ENCODE data around the gene OR5H6.

DNA sequence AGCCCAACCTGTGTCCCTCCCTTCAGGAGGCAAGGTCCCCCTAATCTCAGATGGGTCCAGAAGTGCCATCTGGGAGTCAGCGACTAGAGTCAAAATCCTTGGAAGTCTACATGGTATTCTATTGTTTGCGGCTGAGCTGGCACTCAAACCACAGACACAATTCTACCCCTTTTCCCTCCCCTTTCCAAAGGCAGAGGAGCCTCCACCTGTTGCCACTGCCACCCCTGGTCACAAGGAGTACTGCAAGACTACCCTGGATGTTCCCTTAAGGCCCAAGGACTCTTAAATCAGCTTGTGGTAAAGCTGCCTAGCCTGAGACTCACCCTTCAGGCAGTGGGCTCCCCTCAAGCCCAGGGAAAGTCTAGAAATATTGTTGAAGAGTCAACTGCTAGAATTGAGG, 4.3 kb upstream of the OR5H6 start:
- no peak for TF ChIP-seq CTCF (IDR thresholded peaks at IDR 0.05)
- no peak for TF ChIP-seq POLR2A (IDR thresholded peaks at IDR 0.05; ENCODE audit: low read depth)
- TF ChIP-seq EP300 (IDR thresholded peaks at IDR 0.05): no peak
